Karpas-422 (cell line): ENCODE measurements around the gene LHCGR. TPM values are rescaled to one million over a fixed set of nuclear protein-coding genes. Genes with fewer than 3 reads are reported as not detected.

ENCODE experiments used
- DNase-seq: peaks from one replicate; pipeline ENCODE4 v3.0.0-alpha.2; 2015
- H2AFZ ChIP-seq: fragments of 200-600 bp; sonication (generic); 2 replicates; pipeline ENCODE4 v1.6.1; 2014; ENCODE audit warnings: antibody characterized with exemption, low read length, mixed read lengths
- H3K27ac ChIP-seq: fragments of 200-600 bp; sonication (generic); 2 replicates; pipeline ENCODE4 v1.5.1; 2014; ENCODE audit warnings: mild to moderate bottlenecking, low read length, moderate library complexity
- H3K27me3 ChIP-seq: fragments of 200-600 bp; sonication (generic); 2 replicates; pipeline ENCODE4 v1.6.1; 2014; ENCODE audit warnings: low read length, mixed read lengths
- H3K36me3 ChIP-seq: fragments of 200-600 bp; sonication (generic); 2 replicates; pipeline ENCODE4 v1.6.1; 2014; ENCODE audit warnings: low read length, mixed read lengths; ENCODE audit not compliant: insufficient read depth
- H3K4me1 ChIP-seq: fragments of 200-600 bp; sonication (generic); 2 replicates; pipeline ENCODE4 v1.6.1; 2014; ENCODE audit warnings: mild to moderate bottlenecking, low read length, mixed read lengths
- H3K4me2 ChIP-seq: fragments of 200-600 bp; sonication (generic); 2 replicates; pipeline ENCODE4 v1.6.1; 2014; ENCODE audit warnings: low read length, low read depth, mild to moderate bottlenecking; ENCODE audit not compliant: poor library complexity, severe bottlenecking
- H3K4me3 ChIP-seq: fragments of 200-600 bp; sonication (generic); 2 replicates; pipeline ENCODE4 v1.5.1; 2014; ENCODE audit warnings: mild to moderate bottlenecking, antibody characterized with exemption, low read length, mixed read lengths
- H3K79me2 ChIP-seq: fragments of 200-600 bp; sonication (generic); 2 replicates; pipeline ENCODE4 v1.6.1; 2014; ENCODE audit warnings: mild to moderate bottlenecking, low read length, mixed read lengths
- H3K9ac ChIP-seq: fragments of 200-600 bp; sonication (generic); 2 replicates; pipeline ENCODE4 v1.6.0; 2014; ENCODE audit warnings: low read length
- H3K9me2 ChIP-seq: fragments of 200-600 bp; sonication (generic), shearing (Covaris generic); replicated peaks from 2 replicates; pipeline ENCODE4 v1.6.0; 2014; ENCODE audit warnings: mild to moderate bottlenecking, low read length, moderate library complexity; ENCODE audit not compliant: insufficient read depth
- H3K9me3 ChIP-seq: fragments of 300-700, 200-600 bp; sonication (generic); 2 replicates; pipeline ENCODE4 v1.6.1; 2014; ENCODE audit warnings: low read length, mixed read lengths
- H4K20me1 ChIP-seq: fragments of 200-600 bp; sonication (generic); 2 replicates; pipeline ENCODE4 v1.6.1; 2014; ENCODE audit warnings: mild to moderate bottlenecking, antibody characterized with exemption, low read length, low read depth; ENCODE audit not compliant: insufficient read depth
- total RNA-seq: library from RNA; depleted of rRNA; stranded (reverse); fragments of >200 nt; shearing (Covaris generic); gene quantifications from 2 replicates; pipeline ENCODE4 v1.2.3, GENCODE V29; 2014; ENCODE audit warnings: low replicate concordance; rRNA removed

LHCGR gene
- not detected in 2 replicates for total RNA-seq

GRCh38 chr2:48755473-48755872 lies at the start of gene LHCGR:
LHCGR (minus strand) TSS chr2:48755724; CDS start chr2:48755671, 53 bp downstream.
- no peak within 1 kb of the TSS for H3K9ac ChIP-seq
- no peak within 1 kb of the TSS for H3K4me2 ChIP-seq
- no peak for DNase-seq
- no peak within 1 kb of the TSS for H3K4me3 ChIP-seq
- H2AFZ ChIP-seq: no peak within 1 kb of the TSS
- no peaks in the 10 kb centered on the region for H4K20me1 ChIP-seq
- no peaks in the 10 kb centered on the region for H3K9me2 ChIP-seq
- H3K27me3 ChIP-seq: no peaks in the 10 kb centered on the region
- peaks cover 3% of the 10 kb centered on the region for H3K4me1 ChIP-seq
- H3K79me2 ChIP-seq: no peaks in the 10 kb centered on the region
- no peaks in the 10 kb centered on the region for H3K9me3 ChIP-seq
- H3K27ac ChIP-seq: no peak within 1 kb of the TSS
- no peaks in the 10 kb centered on the region for H3K36me3 ChIP-seq

DNA sequence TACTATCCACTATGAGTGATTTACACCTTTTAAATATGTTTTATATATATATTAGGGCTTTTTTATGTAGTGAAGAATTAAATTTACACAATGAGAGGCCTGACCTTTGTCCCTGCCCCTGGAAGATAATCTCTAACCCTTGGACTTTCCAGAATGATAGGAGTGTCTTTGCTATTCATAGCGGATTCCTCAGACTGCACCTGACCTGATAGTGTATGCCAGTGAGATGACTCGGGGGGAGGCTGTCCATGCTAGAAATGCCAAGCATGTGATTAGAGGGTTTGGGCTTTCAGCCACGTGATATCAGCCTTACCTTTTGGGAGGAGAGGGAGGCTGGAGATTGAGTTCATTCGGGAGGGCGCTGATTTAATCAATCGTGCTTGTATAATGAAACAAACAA lies 44.1 kb upstream of the LHCGR start:
- H3K9ac ChIP-seq: no peak overlapping the region
- H3K9me2 ChIP-seq: no peaks in the 10 kb centered on the region
- H3K36me3 ChIP-seq: no peaks in the 10 kb centered on the region
- no peaks in the 10 kb centered on the region for H3K27me3 ChIP-seq
- H3K4me2 ChIP-seq: no peak overlapping the region
- no peak overlapping the region for H3K27ac ChIP-seq
- no peak overlapping the region for H2AFZ ChIP-seq
- H3K9me3 ChIP-seq: no peaks in the 10 kb centered on the region
- no peaks in the 10 kb centered on the region for H3K4me1 ChIP-seq
- no peak for DNase-seq
- H4K20me1 ChIP-seq: no peaks in the 10 kb centered on the region
- H3K79me2 ChIP-seq: no peaks in the 10 kb centered on the region
- H3K4me3 ChIP-seq: no peak overlapping the region

DNA sequence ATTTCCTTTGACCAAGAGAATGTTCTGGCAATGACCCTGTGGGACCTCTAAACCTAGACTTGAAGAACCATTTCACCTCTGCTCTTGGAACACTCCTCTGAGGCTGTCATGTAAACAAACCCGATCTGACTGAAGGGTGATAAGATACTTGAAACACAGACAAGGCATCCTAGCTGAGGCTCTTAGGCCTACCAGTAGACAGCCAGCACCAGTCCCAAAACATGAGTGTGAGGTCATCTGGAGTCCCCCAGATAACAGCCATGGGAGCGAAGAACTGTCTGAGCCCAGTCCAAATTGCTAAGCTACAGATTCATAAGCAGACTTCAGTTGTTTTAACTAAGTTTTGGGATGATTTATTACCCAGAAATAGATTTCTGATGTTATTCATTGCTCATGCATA lies 39.5 kb upstream of the LHCGR start:
- Histone ChIP-seq H3K9me3 (no peaks in the 10 kb centered on the region), H4K20me1 (no peaks in the 10 kb centered on the region), H2AFZ (no peak overlapping the region), H3K27me3 (no peaks in the 10 kb centered on the region), H3K4me1 (no peaks in the 10 kb centered on the region), H3K36me3 (no peaks in the 10 kb centered on the region), H3K27ac (no peak overlapping the region), H3K9me2 (no peaks in the 10 kb centered on the region), H3K9ac (no peak overlapping the region), H3K4me2 (no peak overlapping the region), H3K4me3 (no peak overlapping the region), H3K79me2 (no peaks in the 10 kb centered on the region)
- DNase-seq: no peak

- Histone ChIP-seq H2AFZ (no peak overlapping the region), H3K9ac (no peak overlapping the region), H3K4me2 (no peak overlapping the region)
Measured at GRCh38 chr2:48793671-48794070, 38.1 kb upstream of the LHCGR start.

DNA sequence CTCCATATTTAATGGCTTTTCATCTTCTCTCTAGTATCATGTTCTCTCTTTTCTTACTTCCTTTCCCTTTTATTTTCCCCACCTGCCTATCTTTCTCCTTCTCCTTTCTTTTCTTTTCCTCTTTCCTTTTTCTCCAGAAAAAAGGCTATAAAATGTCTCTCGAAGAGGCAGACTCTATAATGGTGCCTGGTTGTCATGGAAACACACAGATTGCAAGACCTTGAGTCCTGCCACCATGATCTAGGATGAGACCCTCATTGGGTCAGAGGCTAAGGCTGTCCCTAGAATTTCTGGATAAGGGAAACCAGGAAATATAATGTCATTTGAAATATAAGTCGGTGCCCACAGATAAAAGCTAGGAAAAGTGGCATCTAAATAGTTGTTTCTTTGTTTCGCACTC lies 36.5 kb upstream of the LHCGR start:
- H3K79me2 ChIP-seq: no peaks in the 10 kb centered on the region
- H3K4me1 ChIP-seq: no peaks in the 10 kb centered on the region
- no peak overlapping the region for H3K27ac ChIP-seq
- no peaks in the 10 kb centered on the region for H3K27me3 ChIP-seq
- H3K9me2 ChIP-seq: no peaks in the 10 kb centered on the region
- no peaks in the 10 kb centered on the region for H3K36me3 ChIP-seq
- no peak overlapping the region for H2AFZ ChIP-seq
- no peak overlapping the region for H3K4me2 ChIP-seq
- no peak for DNase-seq
- no peak overlapping the region for H3K4me3 ChIP-seq
- H4K20me1 ChIP-seq: no peaks in the 10 kb centered on the region
- no peak overlapping the region for H3K9ac ChIP-seq
- no peaks in the 10 kb centered on the region for H3K9me3 ChIP-seq

More at GRCh38 chr2:48793671-48794070, 38.1 kb upstream of the LHCGR start:
- H3K27ac ChIP-seq: no peak overlapping the region
- no peak overlapping the region for H3K4me3 ChIP-seq
- no peaks in the 10 kb centered on the region for H4K20me1 ChIP-seq
- no peaks in the 10 kb centered on the region for H3K36me3 ChIP-seq
- H3K4me1 ChIP-seq: no peaks in the 10 kb centered on the region
- H3K9me2 ChIP-seq: no peaks in the 10 kb centered on the region
- H3K79me2 ChIP-seq: no peaks in the 10 kb centered on the region
- no peak for DNase-seq
- no peaks in the 10 kb centered on the region for H3K27me3 ChIP-seq
- H3K9me3 ChIP-seq: no peaks in the 10 kb centered on the region

DNA sequence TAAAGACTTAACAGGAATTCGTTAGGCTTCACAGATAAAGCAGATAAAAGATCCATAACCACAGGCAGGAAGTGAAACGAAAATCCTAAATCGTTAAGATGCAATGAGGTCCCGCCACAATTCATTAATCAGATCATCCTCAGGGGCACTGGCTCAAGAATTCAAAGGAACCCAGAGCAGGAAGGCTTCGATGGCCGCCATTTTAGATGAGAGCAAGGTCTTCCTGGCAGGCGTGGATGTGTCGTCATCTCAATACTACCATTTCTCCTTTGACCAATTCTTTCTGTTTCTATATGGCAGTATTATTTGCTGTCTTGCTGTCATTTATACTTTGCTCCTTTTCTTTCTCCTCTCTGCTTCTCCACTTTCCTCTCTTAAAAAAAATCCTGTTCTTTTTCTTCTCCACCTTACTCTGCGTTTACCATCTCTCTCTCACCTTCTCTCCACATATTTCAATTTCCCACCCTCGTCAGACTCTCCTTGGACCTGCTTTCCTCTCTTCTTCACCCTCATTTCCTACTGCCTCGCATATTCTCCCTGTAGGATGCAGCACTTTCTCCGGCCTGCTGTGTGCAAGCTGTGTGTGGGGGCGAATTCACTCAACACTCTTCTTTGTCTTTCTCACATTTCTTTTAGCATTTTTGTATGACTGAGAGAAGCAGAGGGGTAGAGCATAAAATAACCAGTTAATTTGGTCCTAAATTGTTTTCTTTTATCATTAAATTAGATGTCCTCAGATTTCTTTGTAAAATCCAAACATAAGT lies 35.1 kb upstream of the LHCGR start:
- no peaks in the 10 kb centered on the region for H3K9me3 ChIP-seq
- no peak overlapping the region for H3K27ac ChIP-seq
- H3K4me1 ChIP-seq: no peaks in the 10 kb centered on the region
- H2AFZ ChIP-seq: no peak overlapping the region
- H3K79me2 ChIP-seq: no peaks in the 10 kb centered on the region
- no peaks in the 10 kb centered on the region for H3K9me2 ChIP-seq
- no peak overlapping the region for H3K9ac ChIP-seq
- no peak for DNase-seq
- H3K4me3 ChIP-seq: no peak overlapping the region
- no peak overlapping the region for H3K4me2 ChIP-seq
- H3K27me3 ChIP-seq: no peaks in the 10 kb centered on the region
- H4K20me1 ChIP-seq: no peaks in the 10 kb centered on the region
- no peaks in the 10 kb centered on the region for H3K36me3 ChIP-seq

DNA sequence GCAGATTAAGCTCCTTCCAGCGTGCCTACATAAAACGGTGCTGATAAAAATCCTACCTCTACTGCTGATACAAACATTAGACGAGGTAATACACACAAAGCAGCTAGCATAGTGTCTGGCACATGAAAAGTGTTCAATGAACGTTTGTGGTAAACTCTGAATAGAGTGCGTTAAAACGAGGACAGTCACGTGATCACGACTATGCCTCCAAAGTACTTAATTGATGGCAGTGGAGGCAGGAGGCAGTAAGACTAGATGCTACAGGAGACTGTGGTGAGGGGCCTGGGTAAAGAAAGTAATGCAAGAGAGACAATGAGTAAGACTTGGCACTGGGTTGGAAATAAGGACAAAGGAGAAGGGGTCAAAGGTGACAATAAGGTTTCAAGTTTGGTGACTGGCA lies 32.1 kb upstream of the LHCGR start:
- H3K36me3 ChIP-seq: no peaks in the 10 kb centered on the region
- H3K27ac ChIP-seq: no peak overlapping the region

GRCh38 chr2:48781366-48781765 lies 25.8 kb upstream of the LHCGR start:
- Histone ChIP-seq H2AFZ (no peak overlapping the region), H3K4me1 (no peaks in the 10 kb centered on the region), H3K4me2 (no peak overlapping the region), H3K27me3 (no peaks in the 10 kb centered on the region), H3K36me3 (no peaks in the 10 kb centered on the region), H3K4me3 (no peak overlapping the region), H3K9ac (no peak overlapping the region), H3K27ac (no peak overlapping the region), H3K79me2 (no peaks in the 10 kb centered on the region), H3K9me3 (no peaks in the 10 kb centered on the region), H3K9me2 (no peaks in the 10 kb centered on the region), H4K20me1 (no peaks in the 10 kb centered on the region)
- no peak for DNase-seq

More for the DNA sequence above, 32.1 kb upstream of the LHCGR start:
- H2AFZ ChIP-seq: no peak overlapping the region
- no peak for DNase-seq
- no peaks in the 10 kb centered on the region for H3K79me2 ChIP-seq
- no peaks in the 10 kb centered on the region for H3K4me1 ChIP-seq
- H4K20me1 ChIP-seq: no peaks in the 10 kb centered on the region
- H3K4me3 ChIP-seq: no peak overlapping the region
- H3K4me2 ChIP-seq: no peak overlapping the region
- no peaks in the 10 kb centered on the region for H3K9me3 ChIP-seq
- no peaks in the 10 kb centered on the region for H3K27me3 ChIP-seq
- no peaks in the 10 kb centered on the region for H3K9me2 ChIP-seq
- no peak overlapping the region for H3K9ac ChIP-seq
